SIG-M5 treated with dmso at 0.1 percent for 504 hours (cell line): Measurements from ENCODE around the gene CP.

Source experiments
- DNase-seq: peaks from one replicate; lab custom pipeline; 2025; ENCODE audit not compliant: unreplicated experiment; lab: John Stamatoyannopoulos, UW

The CP gene

DNA sequence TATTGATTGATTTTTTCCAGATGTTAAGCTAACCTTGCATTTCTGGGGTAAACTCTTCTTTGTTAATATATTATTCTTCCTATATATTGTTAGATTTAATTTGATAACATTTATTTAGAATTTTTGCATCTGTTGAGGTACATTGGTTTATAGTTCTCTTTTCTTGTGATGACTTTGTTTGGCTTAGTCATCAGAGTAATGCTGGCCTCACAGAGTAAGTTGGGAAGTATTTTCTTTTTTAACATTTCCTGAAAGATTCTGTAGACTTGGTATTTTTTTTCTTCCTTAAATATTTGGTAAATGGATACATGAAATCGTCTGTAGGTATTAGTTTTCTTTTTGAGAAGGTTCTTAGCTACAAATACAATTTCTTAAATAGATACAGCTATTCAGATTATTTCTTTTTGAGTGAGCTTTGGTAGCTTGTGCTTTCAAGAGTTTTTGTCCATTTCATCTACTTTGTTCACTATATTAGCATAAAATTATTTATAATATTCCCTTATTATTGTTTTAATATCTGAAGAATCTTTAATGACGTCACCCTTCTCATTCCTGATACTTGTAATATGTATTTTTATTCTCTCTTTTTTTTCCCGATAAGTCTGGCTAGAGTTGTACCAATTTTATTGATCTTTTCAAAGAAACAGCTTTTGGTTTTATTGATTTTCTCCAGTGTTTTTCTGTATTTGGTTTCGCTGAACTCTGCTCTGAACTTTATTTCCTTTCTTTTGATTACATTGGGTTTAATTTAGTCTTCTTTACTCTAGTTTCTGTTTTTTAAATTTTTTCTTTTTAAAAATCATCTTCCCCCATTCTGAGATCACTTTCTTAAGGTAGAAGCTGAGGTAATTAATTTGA lies 98.7 kb downstream of the CP start:
- no peak for DNase-seq
